ENCODE data around the gene TPX2.

GRCh38 chr20:31764641-31765305, 25.7 kb downstream of the TPX2 start:
- TF ChIP-seq, protein P1, sequence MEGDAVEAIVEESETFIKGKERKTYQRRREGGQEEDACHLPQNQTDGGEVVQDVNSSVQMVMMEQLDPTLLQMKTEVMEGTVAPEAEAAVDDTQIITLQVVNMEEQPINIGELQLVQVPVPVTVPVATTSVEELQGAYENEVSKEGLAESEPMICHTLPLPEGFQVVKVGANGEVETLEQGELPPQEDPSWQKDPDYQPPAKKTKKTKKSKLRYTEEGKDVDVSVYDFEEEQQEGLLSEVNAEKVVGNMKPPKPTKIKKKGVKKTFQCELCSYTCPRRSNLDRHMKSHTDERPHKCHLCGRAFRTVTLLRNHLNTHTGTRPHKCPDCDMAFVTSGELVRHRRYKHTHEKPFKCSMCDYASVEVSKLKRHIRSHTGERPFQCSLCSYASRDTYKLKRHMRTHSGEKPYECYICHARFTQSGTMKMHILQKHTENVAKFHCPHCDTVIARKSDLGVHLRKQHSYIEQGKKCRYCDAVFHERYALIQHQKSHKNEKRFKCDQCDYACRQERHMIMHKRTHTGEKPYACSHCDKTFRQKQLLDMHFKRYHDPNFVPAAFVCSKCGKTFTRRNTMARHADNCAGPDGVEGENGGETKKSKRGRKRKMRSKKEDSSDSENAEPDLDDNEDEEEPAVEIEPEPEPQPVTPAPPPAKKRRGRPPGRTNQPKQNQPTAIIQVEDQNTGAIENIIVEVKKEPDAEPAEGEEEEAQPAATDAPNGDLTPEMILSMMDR (IDR thresholded peaks at IDR 0.05), result no peak
- TF ChIP-seq EZH2 (IDR thresholded peaks at IDR 0.05; ENCODE audit: borderline replicate concordance, insufficient read depth, low read depth, low read length, poor library complexity, severe bottlenecking), result no peak

Data from B cell (primary cell).